Ureter (tissue), 1 donor: ENCODE results near the gene EOLA1. TPM values are rescaled to one million over a fixed set of nuclear protein-coding genes. Genes with fewer than 3 reads are reported as not detected.
"Not testable (repeated sequence)": the region's sequence is repeated elsewhere in the genome, so short reads cannot be mapped to it uniquely, and the experiment has no call there.

Experiments used
- DNase-seq: peaks from one replicate; pipeline ENCODE4 v3.0.0-alpha.2; 2020; ENCODE audit warnings: low spot score
- total RNA-seq: library from RNA; stranded (reverse); gene quantifications from one replicate; pipeline ENCODE4 v1.2.4, GENCODE V29; 2023
- donor health status: DM: yes; HTN: yes; CAD: no.

Gene EOLA1
- total RNA-seq, 1 donor from 2014 or later: 22.2 TPM

DNA sequence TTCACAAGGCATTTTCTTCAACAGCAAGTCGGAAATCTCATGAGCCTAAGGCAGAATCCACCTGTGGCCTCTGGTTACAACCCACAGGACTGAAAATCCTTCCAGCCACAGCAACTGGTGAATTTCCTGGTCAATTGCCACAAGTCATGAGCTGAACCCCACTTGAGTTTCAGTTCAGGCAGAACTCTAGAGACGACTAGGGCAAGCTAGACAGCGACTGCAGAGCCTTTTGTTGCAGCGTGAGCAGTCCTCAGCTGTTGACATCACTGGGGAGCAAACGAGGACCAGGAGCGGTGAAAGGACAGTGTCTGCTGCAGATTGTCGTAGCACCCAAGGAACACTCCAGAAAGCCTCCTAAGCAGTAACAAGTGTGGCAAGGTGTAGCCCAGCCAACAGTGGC is 55.1 kb downstream of the EOLA1 start:
- DNase-seq: not testable (repeated sequence)

Other genes starting within 250 kb of the EOLA1 start
- gene IDS, start 35.7 kb upstream of the EOLA1 start, total RNA-seq: 86.8 TPM
- gene HSFX3, start 8.9 kb downstream of the EOLA1 start, total RNA-seq: not detected
- not detected for gene MAGEA9B, start 46.4 kb downstream of the EOLA1 start, total RNA-seq
- gene HSFX2, start 54.3 kb downstream of the EOLA1 start, total RNA-seq: not detected
- 35.0 TPM for gene TMEM185A, start 90.8 kb downstream of the EOLA1 start, total RNA-seq
- 0.10 TPM for gene MAGEA11, start 171.0 kb downstream of the EOLA1 start, total RNA-seq
- gene HSFX1, start 233.1 kb downstream of the EOLA1 start, total RNA-seq: 2.5 TPM
- gene MAGEA9, start 240.9 kb downstream of the EOLA1 start, total RNA-seq: not detected